ENCODE data around the gene PCDH9.

DNA sequence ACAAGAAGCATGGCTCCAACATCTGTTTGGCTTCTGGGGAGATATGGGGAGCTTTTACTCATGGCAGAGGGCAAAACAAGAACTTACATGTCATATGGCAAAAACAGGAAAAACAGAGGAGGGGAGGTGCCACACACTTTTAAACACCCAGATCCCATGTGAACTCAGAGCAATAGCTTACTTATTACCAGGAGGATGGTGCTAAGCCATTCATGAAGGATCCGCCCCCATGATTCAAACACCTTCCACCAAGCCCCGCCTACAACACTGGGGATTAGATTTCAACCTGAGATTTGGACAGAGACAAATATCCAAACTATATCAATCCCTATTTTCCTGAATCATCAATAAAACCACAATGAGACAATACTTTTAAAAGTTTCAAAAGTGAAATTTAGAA is 712.1 kb downstream of the PCDH9 start:
- TF ChIP-seq, protein P1, sequence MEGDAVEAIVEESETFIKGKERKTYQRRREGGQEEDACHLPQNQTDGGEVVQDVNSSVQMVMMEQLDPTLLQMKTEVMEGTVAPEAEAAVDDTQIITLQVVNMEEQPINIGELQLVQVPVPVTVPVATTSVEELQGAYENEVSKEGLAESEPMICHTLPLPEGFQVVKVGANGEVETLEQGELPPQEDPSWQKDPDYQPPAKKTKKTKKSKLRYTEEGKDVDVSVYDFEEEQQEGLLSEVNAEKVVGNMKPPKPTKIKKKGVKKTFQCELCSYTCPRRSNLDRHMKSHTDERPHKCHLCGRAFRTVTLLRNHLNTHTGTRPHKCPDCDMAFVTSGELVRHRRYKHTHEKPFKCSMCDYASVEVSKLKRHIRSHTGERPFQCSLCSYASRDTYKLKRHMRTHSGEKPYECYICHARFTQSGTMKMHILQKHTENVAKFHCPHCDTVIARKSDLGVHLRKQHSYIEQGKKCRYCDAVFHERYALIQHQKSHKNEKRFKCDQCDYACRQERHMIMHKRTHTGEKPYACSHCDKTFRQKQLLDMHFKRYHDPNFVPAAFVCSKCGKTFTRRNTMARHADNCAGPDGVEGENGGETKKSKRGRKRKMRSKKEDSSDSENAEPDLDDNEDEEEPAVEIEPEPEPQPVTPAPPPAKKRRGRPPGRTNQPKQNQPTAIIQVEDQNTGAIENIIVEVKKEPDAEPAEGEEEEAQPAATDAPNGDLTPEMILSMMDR (IDR thresholded peaks at IDR 0.05), result no peak
- TF ChIP-seq POLR2A (IDR thresholded peaks at IDR 0.05), result no peak

All from thyroid gland (tissue), 4 donors.